GM12878 (cell line): ENCODE data around the gene ITPKB. TPM values are rescaled to one million over a fixed set of nuclear protein-coding genes. Genes with fewer than 3 reads are reported as not detected.

Experiments used
- ASH2L ChIP-seq: fragments of 300-600, 200-600 bp; sonication (generic); IDR thresholded peaks from 2 replicates; pipeline ENCODE4 v1.6.1; 2017; ENCODE audit warnings: low read depth, mild to moderate bottlenecking, borderline replicate concordance
- BHLHE40 ChIP-seq, 2 experiments: fragments of 450-650 bp in 1 of 2; IDR thresholded peaks; 2 replicates each; pipeline ENCODE4 v1.6.1; 2011 to 2017; ENCODE audit warnings: low read depth in 2 of 2, borderline replicate concordance in 1 of 2, improper control_type of control experiment in 1 of 2, low read length in 1 of 2, mild to moderate bottlenecking in 1 of 2
- CBX5 ChIP-seq: sonication (generic); IDR thresholded peaks from 2 replicates; pipeline ENCODE4 v1.6.1; 2016; ENCODE audit warnings: low read depth, moderate library complexity, mild to moderate bottlenecking, inconsistent platforms
- IKZF2 ChIP-seq, 2 experiments: fragments of 450-650 bp; IDR thresholded peaks; 2 replicates each; pipeline ENCODE4 v1.6.1; 2017; ENCODE audit warnings: mild to moderate bottlenecking in 2 of 2, moderate library complexity in 2 of 2
- JUNB ChIP-seq: IDR thresholded peaks from 2 replicates; pipeline ENCODE4 v1.6.1; 2016; ENCODE audit warnings: antibody characterized with exemption, mild to moderate bottlenecking
- LARP7 ChIP-seq: fragments of 450-650 bp; IDR thresholded peaks from 2 replicates; pipeline ENCODE4 v1.6.1; 2017; ENCODE audit warnings: mild to moderate bottlenecking
- MEF2A ChIP-seq: IDR thresholded peaks from 2 replicates; pipeline ENCODE4 v1.6.1; 2011; ENCODE audit warnings: low read depth, mild to moderate bottlenecking, low read length, moderate library complexity; ENCODE audit not compliant: insufficient read depth
- MTA3 ChIP-seq: IDR thresholded peaks from 2 replicates; pipeline ENCODE4 v1.6.1; 2012; ENCODE audit warnings: low read length, inconsistent platforms, borderline replicate concordance
- RAD21 ChIP-seq: IDR thresholded peaks from 2 replicates; pipeline ENCODE4 v1.6.1; 2011; ENCODE audit warnings: mild to moderate bottlenecking, low read depth, low read length, moderate library complexity; ENCODE audit not compliant: insufficient read depth
- RCOR1 ChIP-seq: conservative IDR thresholded peaks from 2 replicates; pipeline ENCODE4 v1.6.1; 2012; ENCODE audit warnings: low read depth, low read length, improper control_type of control experiment
- RUNX3 ChIP-seq: IDR thresholded peaks from 2 replicates; pipeline ENCODE4 v1.6.1; 2012; ENCODE audit warnings: low read length, inconsistent platforms
- SRF ChIP-seq, 2 experiments: IDR thresholded peaks; 2 replicates each; pipeline ENCODE4 v1.6.1; 2011; ENCODE audit warnings: low read depth in 2 of 2, low read length in 2 of 2, mild to moderate bottlenecking in 1 of 2, moderate library complexity in 1 of 2
- SUZ12 ChIP-seq: fragments of 200-600 bp; sonication (generic); IDR thresholded peaks from one replicate; pipeline ENCODE4 v1.6.1; 2018; ENCODE audit warnings: antibody characterized with exemption, mild to moderate bottlenecking; ENCODE audit not compliant: unreplicated experiment
- TBL1XR1 ChIP-seq: IDR thresholded peaks from 2 replicates; pipeline ENCODE4 v1.6.1; 2012; ENCODE audit warnings: low read depth, low read length, improper control_type of control experiment
- YY1 ChIP-seq: IDR thresholded peaks from 2 replicates; pipeline ENCODE4 v1.6.1; 2011; ENCODE audit warnings: low read depth, mild to moderate bottlenecking, low read length
- ZNF592 ChIP-seq: fragments of 450-650 bp; IDR thresholded peaks from 2 replicates; pipeline ENCODE4 v1.6.1; 2017; ENCODE audit warnings: mild to moderate bottlenecking, moderate library complexity
- ZNF687 ChIP-seq: fragments of 450-650 bp; IDR thresholded peaks from 2 replicates; pipeline ENCODE4 v1.6.1; 2017; ENCODE audit warnings: mild to moderate bottlenecking, moderate library complexity
- polyA plus RNA-seq, 11 experiments: library from polyadenylated mRNA; depleted of rRNA in 4 of 11; unstranded in 6 of 11; stranded (reverse) in 5 of 11; fragments of >200 nt; fragmentation: Nextera tagmentation in 4 of 11; fragmentation: Illumina TruSeq in 1 of 11; extraction: Ambion mirVana in 4 of 11; extraction: Trizol in 1 of 11; gene quantifications; 1 replicate in 1 of 11; 2 replicates in 10 of 11; pipeline versions ENCODE4 v1.2.1 to v1.2.3, GENCODE V29; 2011 to 2016; ENCODE audit warnings: inconsistent platforms in 2 of 11, missing spikeins in 2 of 11, low read depth in 1 of 11
- total RNA-seq, 4 experiments: library from RNA; depleted of rRNA in 3 of 4; stranded (reverse); fragments of >200 nt in 3 of 4; fragmentation: Illumina TruSeq in 1 of 4; extraction: Trizol in 1 of 4; gene quantifications; 2 replicates each; pipeline versions ENCODE4 v1.2.1 to v1.2.3, GENCODE V29; 2013 to 2021

The ITPKB gene
- total and polyA plus RNA-seq, 10 of the 15 experiments (the other 5 are each of a cell fraction or from before 2014, with no cell fraction given), result 1.3 to 38.7 (median 12.9) TPM

- TF ChIP-seq JUNB, result peak; percentile 55
- no peak for TF ChIP-seq ASH2L
- TF ChIP-seq SUZ12, result no peak
- no peak for TF ChIP-seq RUNX3
- TF ChIP-seq RAD21, result peak; percentile 82
- TF ChIP-seq MEF2A, result peak; percentile 75
- no peak for TF ChIP-seq LARP7
- peak; percentile 54; the same call in 1 of the 2 replicates for TF ChIP-seq CBX5
- peak; percentile 91 to 93 for TF ChIP-seq BHLHE40 (IDR thresholded peaks at IDR 0.05; ENCODE audit: borderline replicate concordance in 1 of 2, low read depth in 2 of 2, low read length in 1 of 2)
- TF ChIP-seq MTA3, result no peak
- TF ChIP-seq SRF (IDR thresholded peaks at IDR 0.05; ENCODE audit: low read depth in 2 of 2, low read length in 2 of 2), result peak in 1 of 2 experiments; percentile 80; a peak in 2 of 4 replicates
- TF ChIP-seq RCOR1, result no peak
- peak; percentile 78 for TF ChIP-seq YY1
- no peak for TF ChIP-seq ZNF592
- peak; percentile 18 to 28; a peak in 2 of 4 replicates for TF ChIP-seq IKZF2 (IDR thresholded peaks at IDR 0.05)
- TF ChIP-seq ZNF687, result peak; percentile 61; the same call in 1 of the 2 replicates
- TF ChIP-seq TBL1XR1, result no peak
These were observed 112.5 kb downstream of the ITPKB start (continued) for GRCh38 chr1:226626577-226626956.
